OCI-LY7 (cell line): ENCODE data around the gene GPX8. TPM values are rescaled to one million over a fixed set of nuclear protein-coding genes. Genes with fewer than 3 reads are reported as not detected.

Source experiments
- BruUV-seq: library from RNA; stranded (reverse); fragments of 400-500 nt; replicated peaks from 2 replicates; lab custom pipeline; 2021; lab: Mats Ljungman, UMichigan
- CTCF ChIA-PET: fragments of 300-600 bp; sonication (Branson Sonifier 250); formaldehyde crosslinking; loops from one replicate; lab custom pipeline; 2022; ENCODE audit warnings: antibody characterized with exemption; ENCODE audit not compliant: unreplicated experiment; lab: Charles Lee
- POLR2A ChIA-PET: fragments of 300-600 bp; sonication (Branson Sonifier 250); formaldehyde crosslinking; loops from one replicate; lab custom pipeline; 2022; ENCODE audit warnings: antibody characterized with exemption; lab: Charles Lee
- DNase-seq: peaks from one replicate; pipeline ENCODE4 v3.0.0-alpha.2; 2015; ENCODE audit warnings: low spot score
- H2AFZ ChIP-seq: fragments of 200-600 bp; sonication (generic), shearing (Covaris generic); 2 replicates; pipeline ENCODE4 v1.6.1; 2014; ENCODE audit warnings: mild to moderate bottlenecking, antibody characterized with exemption, low read length, moderate library complexity
- H3K27ac ChIP-seq: fragments of 200-600 bp; sonication (generic); 2 replicates; pipeline ENCODE4 v1.5.1; 2014; ENCODE audit warnings: mixed run types, low read depth, mild to moderate bottlenecking, moderate library complexity, low read length, inconsistent platforms; ENCODE audit not compliant: poor library complexity, severe bottlenecking
- H3K36me3 ChIP-seq: fragments of 200-600 bp; sonication (generic); 2 replicates; pipeline ENCODE4 v1.6.1; 2014; ENCODE audit warnings: mild to moderate bottlenecking, antibody characterized with exemption, low read length, moderate library complexity, mixed read lengths; ENCODE audit not compliant: insufficient read depth
- H3K4me1 ChIP-seq: fragments of 200-600 bp; sonication (generic); 2 replicates; pipeline ENCODE4 v1.5.1; 2014; ENCODE audit warnings: mild to moderate bottlenecking, low read length; ENCODE audit not compliant: insufficient read depth, poor library complexity, severe bottlenecking
- H3K4me2 ChIP-seq: fragments of 200-600 bp; sonication (generic); 2 replicates; pipeline ENCODE4 v1.6.1; 2014; ENCODE audit warnings: mild to moderate bottlenecking, low read length
- H3K4me3 ChIP-seq: fragments of 200-600 bp; sonication (generic); 2 replicates; pipeline ENCODE4 v1.5.1; 2014; ENCODE audit warnings: mild to moderate bottlenecking, low read depth, low read length; ENCODE audit not compliant: poor library complexity, severe bottlenecking
- H3K79me2 ChIP-seq: fragments of 200-600 bp; sonication (generic); 2 replicates; pipeline ENCODE4 v1.6.1; 2016; ENCODE audit warnings: low read depth, mild to moderate bottlenecking, low read length, moderate library complexity, mixed read lengths; ENCODE audit not compliant: insufficient read depth
- H3K9me2 ChIP-seq: fragments of 200-600 bp; sonication (generic); 2 replicates; pipeline ENCODE4 v1.6.1; 2016; ENCODE audit warnings: mild to moderate bottlenecking, low read length, mixed read lengths; ENCODE audit not compliant: insufficient read depth
- H3K9me3 ChIP-seq: fragments of 200-600 bp; sonication (generic); 2 replicates; pipeline ENCODE4 v1.6.1; 2014; ENCODE audit warnings: mild to moderate bottlenecking, mixed run types, low read length, mixed read lengths
- H4K20me1 ChIP-seq: fragments of 200-600 bp; sonication (generic); 2 replicates; pipeline ENCODE4 v1.6.1; 2014; ENCODE audit warnings: mild to moderate bottlenecking, antibody characterized with exemption, low read length, moderate library complexity, mixed read lengths; ENCODE audit not compliant: insufficient read depth
- EZH2phosphoT487 ChIP-seq: fragments of 200-600 bp; sonication (generic); IDR thresholded peaks from 2 replicates; pipeline ENCODE4 v1.6.1; 2018; ENCODE audit warnings: low read depth, borderline replicate concordance, mild to moderate bottlenecking, mixed run types, antibody characterized with exemption, low read length, moderate library complexity, mixed read lengths
- intact Hi-C: fragments of 100-400 bp; cut with micrococcal nuclease; formaldehyde crosslinking; loops from one replicate; pipeline ENCODE4 v1.10.0; 2022; ENCODE audit not compliant: unreplicated experiment
- total RNA-seq, 2 experiments: library from RNA; depleted of rRNA in 1 of 2; stranded (reverse); fragments of >200 nt in 1 of 2; shearing (Covaris generic) in 1 of 2; gene quantifications; 2 replicates each; pipeline ENCODE4 v1.2.3, GENCODE V29; 2014 to 2022
- TF ChIP-seq, protein P1 (sequence below): fragments of 200-600 bp; sonication (generic); conservative IDR thresholded peaks from 2 replicates; pipeline ENCODE4 v1.5.1; 2014; ENCODE audit warnings: mild to moderate bottlenecking, antibody characterized with exemption, low read length, moderate library complexity, mixed read lengths

GPX8 gene
- total RNA-seq, 2 experiments from 2014 or later, result not detected

DNA sequence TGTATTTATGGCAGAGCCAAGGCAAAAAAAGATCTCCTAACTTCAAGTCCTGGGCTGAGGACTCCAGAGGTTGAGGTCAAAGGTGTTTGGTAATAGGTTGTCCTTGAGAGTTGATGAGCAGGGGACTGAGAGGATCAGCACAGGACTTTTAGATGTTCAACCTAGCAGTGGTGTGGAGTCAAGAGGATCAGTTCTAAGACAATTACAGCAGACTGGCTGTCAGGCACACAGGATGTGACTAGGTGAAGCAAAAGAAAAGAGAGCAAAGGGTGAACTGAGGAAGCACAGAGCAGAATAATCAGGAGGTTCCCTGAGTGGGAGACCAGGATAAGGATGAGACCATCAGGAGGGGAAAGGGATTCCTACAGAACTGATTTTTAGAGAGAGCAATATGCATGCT, 46.6 kb upstream of the GPX8 start:
- H3K4me2 ChIP-seq, result no peak overlapping the region
- no peak overlapping the region for H2AFZ ChIP-seq
- no peaks in the 10 kb centered on the region for H4K20me1 ChIP-seq
- BruUV-seq, result no TSS peak
- H3K27ac ChIP-seq, result no peak overlapping the region
- no peaks in the 10 kb centered on the region for H3K4me1 ChIP-seq
- no peak for TF ChIP-seq EZH2phosphoT487
- TF ChIP-seq, protein P1, sequence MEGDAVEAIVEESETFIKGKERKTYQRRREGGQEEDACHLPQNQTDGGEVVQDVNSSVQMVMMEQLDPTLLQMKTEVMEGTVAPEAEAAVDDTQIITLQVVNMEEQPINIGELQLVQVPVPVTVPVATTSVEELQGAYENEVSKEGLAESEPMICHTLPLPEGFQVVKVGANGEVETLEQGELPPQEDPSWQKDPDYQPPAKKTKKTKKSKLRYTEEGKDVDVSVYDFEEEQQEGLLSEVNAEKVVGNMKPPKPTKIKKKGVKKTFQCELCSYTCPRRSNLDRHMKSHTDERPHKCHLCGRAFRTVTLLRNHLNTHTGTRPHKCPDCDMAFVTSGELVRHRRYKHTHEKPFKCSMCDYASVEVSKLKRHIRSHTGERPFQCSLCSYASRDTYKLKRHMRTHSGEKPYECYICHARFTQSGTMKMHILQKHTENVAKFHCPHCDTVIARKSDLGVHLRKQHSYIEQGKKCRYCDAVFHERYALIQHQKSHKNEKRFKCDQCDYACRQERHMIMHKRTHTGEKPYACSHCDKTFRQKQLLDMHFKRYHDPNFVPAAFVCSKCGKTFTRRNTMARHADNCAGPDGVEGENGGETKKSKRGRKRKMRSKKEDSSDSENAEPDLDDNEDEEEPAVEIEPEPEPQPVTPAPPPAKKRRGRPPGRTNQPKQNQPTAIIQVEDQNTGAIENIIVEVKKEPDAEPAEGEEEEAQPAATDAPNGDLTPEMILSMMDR, result no peak
- POLR2A ChIA-PET, result no interaction called here
- intact Hi-C loops, result no loop called here
- no peaks in the 10 kb centered on the region for H3K9me2 ChIP-seq
- CTCF ChIA-PET, result no interaction called here
- DNase-seq, result no peak
- no peaks in the 10 kb centered on the region for H3K9me3 ChIP-seq
- H3K4me3 ChIP-seq, result no peak overlapping the region
- H3K36me3 ChIP-seq, result no peaks in the 10 kb centered on the region
- H3K79me2 ChIP-seq, result no peaks in the 10 kb centered on the region

DNA sequence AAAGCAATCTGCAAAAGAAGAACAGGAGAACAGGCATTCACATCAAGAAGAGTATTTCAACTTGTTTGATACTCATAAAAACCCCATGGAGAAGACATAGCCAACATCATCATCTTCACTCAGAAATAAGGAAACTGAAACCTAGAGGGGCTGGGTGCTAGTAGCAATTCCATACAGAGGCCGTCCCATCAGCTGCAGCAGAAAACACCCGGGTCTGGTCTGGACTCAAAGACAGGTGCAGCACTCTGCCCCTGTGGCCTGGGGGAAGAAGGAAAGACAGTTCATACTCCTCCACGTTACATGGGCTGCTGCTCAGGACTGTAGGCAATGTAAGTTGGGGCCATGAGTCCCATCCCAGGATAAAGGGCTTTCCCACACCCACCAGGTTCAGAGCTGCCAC, 45.9 kb upstream of the GPX8 start:
- Histone ChIP-seq H3K4me2 (no peak overlapping the region), H3K4me1 (no peaks in the 10 kb centered on the region), H4K20me1 (no peaks in the 10 kb centered on the region), H3K79me2 (no peaks in the 10 kb centered on the region), H2AFZ (no peak overlapping the region), H3K9me2 (no peaks in the 10 kb centered on the region), H3K9me3 (no peaks in the 10 kb centered on the region), H3K27ac (no peak overlapping the region), H3K4me3 (no peak overlapping the region), H3K36me3 (no peaks in the 10 kb centered on the region)
- ChIA-PET POLR2A (no interaction called here), CTCF (no interaction called here)
- no peak for DNase-seq
- TF ChIP-seq EZH2phosphoT487, result no peak
- TF ChIP-seq, protein P1, result no peak
- BruUV-seq, result no TSS peak
- intact Hi-C loops, result no loop called here

DNA sequence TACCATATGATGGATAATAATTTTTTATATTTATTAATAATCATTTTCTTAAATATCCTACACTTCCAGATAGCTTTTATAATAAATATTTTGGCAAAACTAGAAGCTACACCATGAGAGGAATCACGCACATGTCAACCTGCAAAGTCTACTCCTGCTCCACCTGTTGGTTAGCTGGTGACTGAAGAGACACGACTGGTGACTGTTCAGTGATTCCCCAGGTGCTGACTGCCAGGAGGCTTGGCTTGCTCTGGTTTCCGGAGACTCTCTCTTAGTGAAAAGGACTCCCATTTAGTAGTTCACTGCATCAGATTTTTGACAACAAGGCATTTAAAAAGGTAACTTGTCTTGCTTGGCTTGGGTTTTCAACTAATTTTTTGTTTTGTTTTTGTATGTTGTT, 36.6 kb upstream of the GPX8 start:
- intact Hi-C loops, result no loop called here
- no peaks in the 10 kb centered on the region for H4K20me1 ChIP-seq
- no peak overlapping the region for H3K4me3 ChIP-seq
- ChIA-PET CTCF (no interaction called here), POLR2A (no interaction called here)
- no peaks in the 10 kb centered on the region for H3K9me2 ChIP-seq
- no peaks in the 10 kb centered on the region for H3K36me3 ChIP-seq
- TF ChIP-seq, protein P1, result no peak
- TF ChIP-seq EZH2phosphoT487, result no peak
- no peaks in the 10 kb centered on the region for H3K9me3 ChIP-seq
- no peaks in the 10 kb centered on the region for H3K4me1 ChIP-seq
- no peak overlapping the region for H3K4me2 ChIP-seq
- H3K79me2 ChIP-seq, result no peaks in the 10 kb centered on the region
- no peak for DNase-seq
- BruUV-seq, result no TSS peak
- H3K27ac ChIP-seq, result no peak overlapping the region
- H2AFZ ChIP-seq, result no peak overlapping the region
